Measurements from ENCODE around the gene HIP1R.

HIP1R gene

GRCh38 chr12:122799641-122800243 lies 35.5 kb upstream of the HIP1R start:
- no peak for TF ChIP-seq CTCF (IDR thresholded peaks at IDR 0.05)

GRCh38 chr12:122803937-122804336 lies 31.3 kb upstream of the HIP1R start:
- no peak for TF ChIP-seq CTCF (IDR thresholded peaks at IDR 0.05)

- no peak for TF ChIP-seq CTCF (IDR thresholded peaks at IDR 0.05)
These were observed 27.6 kb upstream of the HIP1R start for GRCh38 chr12:122807651-122808050.

- no peak for TF ChIP-seq CTCF (IDR thresholded peaks at IDR 0.05)
These were observed 23.5 kb upstream of the HIP1R start for GRCh38 chr12:122811777-122812176.

GRCh38 chr12:122813310-122813713 lies 21.9 kb upstream of the HIP1R start:
- no peak for TF ChIP-seq CTCF (IDR thresholded peaks at IDR 0.05)

GRCh38 chr12:122819209-122819785 lies 16.0 kb upstream of the HIP1R start:
- no peak for TF ChIP-seq CTCF (IDR thresholded peaks at IDR 0.05)

GRCh38 chr12:122820138-122820537 lies 15.1 kb upstream of the HIP1R start:
- no peak for TF ChIP-seq CTCF (IDR thresholded peaks at IDR 0.05)

- TF ChIP-seq CTCF (IDR thresholded peaks at IDR 0.05), result no peak
These were observed 14.4 kb upstream of the HIP1R start for GRCh38 chr12:122820838-122821271.
